ENCODE results near the gene SIGLEC1. TPM values are rescaled to one million over a fixed set of nuclear protein-coding genes. Genes with fewer than 3 reads are reported as not detected.

SIGLEC1 gene
- total RNA-seq, 1 donor from 2014 or later = 6.4 TPM

- H3K4me1 ChIP-seq = peaks cover 24% of the 10 kb centered on the region
- peak overlapping the region; percentile 75 for H3K27ac ChIP-seq (replicated peaks)
- no peaks in the 10 kb centered on the region for H3K9me3 ChIP-seq (replicated peaks)
- intact Hi-C loops (cut with micrococcal nuclease) = no loop called here
- no peaks in the 10 kb centered on the region for H3K36me3 ChIP-seq
- TF ChIP-seq CTCF (IDR thresholded peaks at IDR 0.05; ENCODE audit: borderline replicate concordance) = no peak
- H3K4me3 ChIP-seq = peak overlapping the region; percentile 19
- DNase-seq = peak; percentile 83
- peaks cover 19% of the 10 kb centered on the region for H3K27me3 ChIP-seq (ENCODE audit: low read depth)
These were observed 25.5 kb downstream of the SIGLEC1 start for GRCh38 chr20:3686867-3687321.

GRCh38 chr20:3686421-3686820, 26.0 kb downstream of the SIGLEC1 start:
- Histone ChIP-seq H3K27ac (replicated peaks) (peak overlapping the region; percentile 75), H3K9me3 (replicated peaks) (no peaks in the 10 kb centered on the region), H3K27me3 (ENCODE audit: low read depth) (peaks cover 23% of the 10 kb centered on the region), H3K4me3 (no peak overlapping the region), H3K4me1 (peaks cover 29% of the 10 kb centered on the region), H3K36me3 (no peaks in the 10 kb centered on the region)
- intact Hi-C loops (cut with micrococcal nuclease) = no loop called here
- TF ChIP-seq CTCF (IDR thresholded peaks at IDR 0.05; ENCODE audit: borderline replicate concordance) = no peak
- DNase-seq = no peak

GRCh38 chr20:3685341-3685740, 27.1 kb downstream of the SIGLEC1 start:
- DNase-seq = no peak
- H3K9me3 ChIP-seq (replicated peaks) = no peaks in the 10 kb centered on the region
- no peak overlapping the region for H3K4me3 ChIP-seq
- H3K36me3 ChIP-seq = no peaks in the 10 kb centered on the region
- TF ChIP-seq CTCF (IDR thresholded peaks at IDR 0.05; ENCODE audit: borderline replicate concordance) = no peak
- peaks cover 38% of the 10 kb centered on the region for H3K4me1 ChIP-seq
- H3K27ac ChIP-seq (replicated peaks) = no peak overlapping the region
- intact Hi-C loops (cut with micrococcal nuclease) = no loop called here
- H3K27me3 ChIP-seq (ENCODE audit: low read depth) = peaks cover 34% of the 10 kb centered on the region

DNA sequence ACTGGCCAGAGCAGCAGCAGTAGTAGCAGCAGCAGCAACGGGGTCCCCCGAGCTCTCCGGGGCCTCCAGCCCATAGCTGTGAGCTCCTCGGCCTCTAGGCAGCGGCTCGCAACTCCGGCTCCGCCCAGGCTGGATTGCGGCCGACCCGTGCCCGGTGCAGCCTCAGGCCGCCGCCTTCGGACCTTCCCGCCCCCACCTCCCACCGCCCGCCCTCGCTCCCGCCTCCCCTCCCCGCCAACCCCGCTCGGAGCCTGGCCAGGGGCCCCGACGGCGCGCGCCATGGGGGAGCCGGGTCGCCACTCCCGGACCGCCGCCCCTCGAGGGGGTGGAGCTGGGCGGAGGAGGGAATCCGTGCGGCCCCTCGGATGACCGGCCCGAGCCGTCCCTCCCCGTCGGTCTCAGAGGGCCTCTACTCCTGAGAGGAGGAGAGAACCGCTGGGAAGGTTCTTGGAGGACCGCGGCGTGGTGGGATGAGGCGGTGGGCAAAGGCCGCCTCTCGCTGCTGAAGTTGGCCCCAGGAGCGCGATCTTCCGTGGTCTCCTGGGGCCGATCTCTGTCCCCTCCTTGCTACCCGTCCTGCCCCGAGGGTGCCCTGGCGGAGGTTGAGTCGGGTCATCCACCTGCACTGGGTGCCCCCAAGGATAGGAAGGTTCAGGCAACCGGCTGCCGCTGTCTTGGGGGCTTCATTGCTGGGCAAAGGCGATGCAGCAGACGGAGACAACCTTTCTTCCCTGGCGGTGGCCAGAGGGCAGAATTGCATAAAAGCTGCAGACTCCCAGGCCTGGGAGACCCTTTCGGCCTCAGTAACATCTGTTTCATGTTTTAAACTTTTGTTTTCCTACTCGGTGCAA, 30.2 kb downstream of the SIGLEC1 start, which contains the start of gene ADAM33:
Gene ADAM33, minus strand, starts transcription at position 80 of the 851 bp plus-strand sequence. Its CDS starts 6 bp downstream, at position 74.
- Histone ChIP-seq H3K4me1 (peaks cover 47% of the 10 kb centered on the region), H3K9me3 (replicated peaks) (no peaks in the 10 kb centered on the region), H3K36me3 (no peaks in the 10 kb centered on the region), H3K27ac (replicated peaks) (peak within 1 kb of the TSS; percentile 83), H3K27me3 (ENCODE audit: low read depth) (peaks cover 38% of the 10 kb centered on the region), H3K4me3 (peak within 1 kb of the TSS; percentile 72)
- intact Hi-C loops (cut with micrococcal nuclease) = no loop called here
- TF ChIP-seq CTCF (IDR thresholded peaks at IDR 0.05; ENCODE audit: borderline replicate concordance) = no peak
- DNase-seq = peak; percentile 64

GRCh38 chr20:3681352-3681930, 31.0 kb downstream of the SIGLEC1 start:
- H3K4me3 ChIP-seq = peak overlapping the region; percentile 72
- peaks cover 39% of the 10 kb centered on the region for H3K27me3 ChIP-seq (ENCODE audit: low read depth)
- peaks cover 47% of the 10 kb centered on the region for H3K4me1 ChIP-seq
- intact Hi-C loops (cut with micrococcal nuclease) = no loop called here
- DNase-seq = no peak
- H3K27ac ChIP-seq (replicated peaks) = peak overlapping the region; percentile 83
- no peak for TF ChIP-seq CTCF (IDR thresholded peaks at IDR 0.05; ENCODE audit: borderline replicate concordance)
- H3K9me3 ChIP-seq (replicated peaks) = no peaks in the 10 kb centered on the region
- no peaks in the 10 kb centered on the region for H3K36me3 ChIP-seq

Measured in left ventricle myocardium inferior (tissue), 1 donor.